MCF 10A (cell line): Measurements from ENCODE around the gene FOXR1. TPM values are rescaled to one million over a fixed set of nuclear protein-coding genes. Genes with fewer than 3 reads are reported as not detected.
"Not testable (repeated sequence)": the region's sequence is repeated elsewhere in the genome, so short reads cannot be mapped to it uniquely, and the experiment has no call there.

ENCODE experiments used
- BruUV-seq: library from RNA; stranded (reverse); fragments of 400-500 nt; replicated peaks from 2 replicates; lab custom pipeline; 2021; lab: Mats Ljungman, UMichigan
- CTCF ChIA-PET: fragments of 300-600 bp; sonication (Branson Sonifier 250); formaldehyde crosslinking; extraction: SDS; loops from one replicate; lab custom pipeline; 2021; ENCODE audit warnings: antibody characterized with exemption, inconsistent platforms; lab: Yijun Ruan, JAX
- POLR2A ChIA-PET: fragments of 300-600, 350-650 bp; sonication (Branson Sonifier 250); formaldehyde crosslinking; extraction: SDS; loops from one replicate; lab custom pipeline; 2020; ENCODE audit warnings: antibody characterized with exemption, inconsistent platforms; lab: Yijun Ruan, JAX
- DNase-seq: peaks from one replicate; pipeline ENCODE4 v3.0.0-alpha.2; 2018; ENCODE audit not compliant: unreplicated experiment
- H3K27ac Mint-ChIP-seq: one replicate; pipeline ENCODE4 v1.8.0; 2022; ENCODE audit warnings: mild to moderate bottlenecking, low read depth, mixed read lengths; ENCODE audit not compliant: unreplicated experiment
- H3K27me3 Mint-ChIP-seq: one replicate; pipeline ENCODE4 v1.8.0; 2022; ENCODE audit warnings: mixed read lengths; ENCODE audit not compliant: insufficient read depth, unreplicated experiment
- H3K36me3 Mint-ChIP-seq: one replicate; pipeline ENCODE4 v1.8.0; 2022; ENCODE audit warnings: mild to moderate bottlenecking, moderate library complexity, mixed read lengths; ENCODE audit not compliant: insufficient read depth, unreplicated experiment
- H3K4me1 Mint-ChIP-seq: one replicate; pipeline ENCODE4 v1.8.0; 2022; ENCODE audit warnings: mixed read lengths; ENCODE audit not compliant: insufficient read depth, unreplicated experiment
- H3K4me3 Mint-ChIP-seq: one replicate; pipeline ENCODE4 v1.8.0; 2022; ENCODE audit warnings: mild to moderate bottlenecking, moderate library complexity, mixed read lengths; ENCODE audit not compliant: unreplicated experiment
- H3K9me3 Mint-ChIP-seq: one replicate; pipeline ENCODE4 v1.8.0; 2022; ENCODE audit warnings: mixed read lengths; ENCODE audit not compliant: unreplicated experiment
- CTCF ChIP-seq: fragments of 200-600 bp; IDR thresholded peaks from one replicate; pipeline ENCODE4 v1.8.0; 2022; ENCODE audit warnings: antibody characterized with exemption, mild to moderate bottlenecking; ENCODE audit not compliant: unreplicated experiment
- intact Hi-C: fragments of 100-400 bp; cut with micrococcal nuclease; formaldehyde crosslinking; loops from 2 replicates; pipeline ENCODE4 v1.14.1; 2022
- total RNA-seq: library from RNA; stranded (reverse); gene quantifications from 2 replicates; pipeline ENCODE4 v1.2.3, GENCODE V29; 2022

FOXR1 gene
- total RNA-seq, 1 experiment from 2014 or later, result not detected

DNA sequence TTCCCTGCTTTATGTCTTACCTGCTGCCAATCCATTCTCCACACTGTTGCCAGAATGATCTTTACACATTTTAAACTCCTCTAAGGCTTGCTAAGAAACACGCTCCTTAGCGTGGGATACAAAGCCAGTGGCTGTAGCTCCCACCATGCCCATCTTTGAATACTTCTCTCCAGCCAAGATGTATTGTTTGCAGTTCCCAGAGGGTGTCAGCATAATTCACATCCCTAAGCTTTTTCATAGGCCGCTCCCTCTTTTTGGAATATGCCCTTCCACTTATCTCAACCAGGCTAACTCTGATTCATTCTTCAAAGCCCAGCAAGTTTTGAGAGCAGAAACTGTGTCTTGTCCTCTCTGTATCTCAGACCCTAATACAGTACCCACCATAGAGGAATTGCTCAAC is 23.6 kb upstream of the FOXR1 start:
- TF ChIP-seq CTCF, result no peak
- no peak overlapping the region for H3K4me3 Mint-ChIP-seq
- ChIA-PET CTCF (interaction anchor here (0.6 to 1.9 kb wide), 3 partner anchors 9 to 188 kb away, joined by 3 to 5 read pairs (median 3); no protein-coding TSS in a partner anchor), POLR2A (no interaction called here)
- no peaks in the 10 kb centered on the region for H3K9me3 Mint-ChIP-seq
- intact Hi-C loops, result no loop called here
- DNase-seq, result no peak
- H3K27me3 Mint-ChIP-seq, result peaks cover 32% of the 10 kb centered on the region
- no peaks in the 10 kb centered on the region for H3K4me1 Mint-ChIP-seq
- no TSS peak for BruUV-seq
- H3K36me3 Mint-ChIP-seq, result no peaks in the 10 kb centered on the region
- no peak overlapping the region for H3K27ac Mint-ChIP-seq

DNA sequence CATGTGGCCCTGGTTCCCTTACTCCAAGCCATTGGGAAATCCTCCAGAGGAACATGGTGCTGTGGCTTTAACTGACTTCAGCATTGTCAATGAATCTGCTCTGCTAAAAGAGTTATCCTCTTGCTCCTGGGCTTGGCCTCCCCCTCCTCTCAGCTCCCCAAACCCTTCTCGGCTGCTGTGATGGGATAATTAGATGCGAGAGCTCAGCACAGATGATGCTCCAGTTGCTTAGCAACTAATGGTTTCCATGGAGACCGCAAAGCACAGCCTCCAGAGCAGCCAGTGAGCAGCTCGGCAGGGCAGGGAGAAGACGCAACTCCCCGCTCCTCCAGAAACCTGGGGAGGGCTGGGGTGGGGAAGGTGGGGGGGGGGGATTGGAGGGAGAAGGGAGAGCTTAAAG is 18.3 kb upstream of the FOXR1 start:
- BruUV-seq, result no TSS peak
- no peak for TF ChIP-seq CTCF
- DNase-seq, result no peak
- intact Hi-C loops, result no loop called here
- H3K4me1 Mint-ChIP-seq, result peaks cover 8% of the 10 kb centered on the region
- ChIA-PET POLR2A (interaction anchor here (0.9 kb wide), 1 partner anchor 41 kb away, joined by 3 read pairs; no protein-coding TSS in a partner anchor), CTCF (interaction anchor here (0.5 to 1.2 kb wide), 4 partner anchors 23 to 163 kb away, joined by 3 to 4 read pairs (median 3); partner anchors contain the start of gene DDX6)
- peaks cover 12% of the 10 kb centered on the region for H3K27me3 Mint-ChIP-seq
- no peak overlapping the region for H3K27ac Mint-ChIP-seq
- H3K36me3 Mint-ChIP-seq, result no peaks in the 10 kb centered on the region
- no peaks in the 10 kb centered on the region for H3K9me3 Mint-ChIP-seq
- no peak overlapping the region for H3K4me3 Mint-ChIP-seq

- H3K27ac Mint-ChIP-seq, H3K9me3 Mint-ChIP-seq, BruUV-seq, H3K4me1 Mint-ChIP-seq, H3K36me3 Mint-ChIP-seq, POLR2A ChIA-PET, intact Hi-C loops, DNase-seq, H3K4me3 Mint-ChIP-seq: not testable (repeated sequence)
- peaks cover 12% of the 10 kb centered on the region for H3K27me3 Mint-ChIP-seq
- CTCF ChIA-PET, result interaction anchor here (1.1 kb wide), 3 partner anchors 11 to 264 kb away, joined by 3 to 5 read pairs (median 3); no protein-coding TSS in a partner anchor
Observed at GRCh38 chr11:118953976-118954375, 17.6 kb upstream of the FOXR1 start.

DNA sequence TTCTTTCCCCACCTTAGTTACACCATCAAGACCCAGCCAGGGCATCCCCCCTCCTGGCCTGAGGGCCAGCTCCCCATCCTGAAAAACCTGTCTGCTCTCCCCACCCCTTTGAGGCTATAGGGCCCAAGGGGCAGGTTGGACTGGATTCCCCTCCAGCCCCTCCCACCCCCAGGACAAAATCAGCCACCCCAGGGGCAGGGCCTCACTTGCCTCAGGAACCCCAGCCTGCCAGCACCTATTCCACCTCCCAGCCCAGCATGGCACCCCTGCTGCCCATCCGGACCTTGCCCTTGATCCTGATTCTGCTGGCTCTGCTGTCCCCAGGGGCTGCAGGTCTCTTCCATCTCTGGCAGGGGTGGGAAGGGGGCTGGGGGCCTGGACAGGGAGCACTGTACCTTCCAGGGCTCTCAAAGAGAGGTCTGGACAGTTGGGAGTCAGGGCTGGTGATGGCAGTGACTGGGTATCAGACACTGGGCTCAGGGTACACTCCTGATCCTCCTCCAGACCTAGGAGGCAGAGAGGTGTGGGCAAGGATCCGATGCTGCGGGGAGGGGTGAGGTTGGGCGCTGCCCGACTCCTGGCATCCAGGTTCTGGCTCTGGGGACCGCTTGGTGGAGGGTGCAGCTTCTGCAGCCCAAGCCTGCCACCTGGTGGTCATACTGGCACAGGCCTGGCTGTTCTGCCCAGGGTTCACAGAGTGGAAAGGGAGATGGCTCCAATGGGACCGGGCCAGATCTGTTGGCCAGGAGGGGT is 15.3 kb upstream of the FOXR1 start, which contains the start of gene UPK2:
UPK2 (plus strand) TSS at position 205 of the 753 bp plus-strand sequence; CDS start at position 258, 53 bp downstream.
- peak within 1 kb of the TSS; percentile 47 for H3K27ac Mint-ChIP-seq
- DNase-seq, result peak; percentile 84
- peaks cover 12% of the 10 kb centered on the region for H3K27me3 Mint-ChIP-seq
- no peaks in the 10 kb centered on the region for H3K9me3 Mint-ChIP-seq
- intact Hi-C loops, result loop anchor here (1.0 to 5.0 kb wide), 6 partner anchors 27 to 349 kb away; partner anchors contain the start of gene PHLDB1
- no TSS peak for BruUV-seq
- peaks cover 8% of the 10 kb centered on the region for H3K4me1 Mint-ChIP-seq
- H3K4me3 Mint-ChIP-seq, result no peak within 1 kb of the TSS
- H3K36me3 Mint-ChIP-seq, result no peaks in the 10 kb centered on the region
- CTCF ChIA-PET, result interaction anchor here (0.5 to 2.7 kb wide), 18 partner anchors 8 to 545 kb away, joined by 3 to 18 read pairs (median 4); no protein-coding TSS in a partner anchor
- POLR2A ChIA-PET, result interaction anchor here (0.6 to 1.7 kb wide), 3 partner anchors 14 to 165 kb away, joined by 3 to 4 read pairs (median 4); partner anchors contain the start of gene DDX6
- peak; percentile 89 for TF ChIP-seq CTCF
